22Rv1 (cell line): Measurements from ENCODE around the gene DPYSL5.

Experiments used
- ZFX ChIP-seq: fragments of 450-650 bp; IDR thresholded peaks from 2 replicates; pipeline ENCODE4 v1.6.1; 2017; ENCODE audit warnings: antibody characterized with exemption, borderline replicate concordance
- TF ChIP-seq, protein P1 (sequence below): fragments of 450-650 bp; IDR thresholded peaks from 2 replicates; pipeline ENCODE4 v1.5.1; 2017; ENCODE audit warnings: mild to moderate bottlenecking

DNA sequence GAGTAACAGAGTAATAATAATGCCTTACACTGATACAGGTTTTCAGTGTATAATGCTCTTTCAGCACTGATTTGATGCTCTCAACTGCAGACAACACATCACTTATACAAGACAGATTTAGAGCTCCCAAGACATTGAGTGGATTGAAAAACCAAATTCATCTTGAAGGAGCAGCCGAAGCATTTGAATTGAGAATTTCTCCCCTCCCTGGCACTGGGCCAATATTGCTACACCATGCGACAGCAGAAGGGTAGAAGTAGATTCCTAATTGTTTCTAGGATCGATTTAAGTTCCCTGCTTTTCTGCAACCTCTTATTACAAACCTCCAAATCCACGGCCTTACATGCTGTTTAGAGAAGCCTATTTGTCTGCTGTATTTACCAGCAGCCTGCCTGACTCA lies 46.6 kb upstream of the DPYSL5 start:
- TF ChIP-seq, protein P1, sequence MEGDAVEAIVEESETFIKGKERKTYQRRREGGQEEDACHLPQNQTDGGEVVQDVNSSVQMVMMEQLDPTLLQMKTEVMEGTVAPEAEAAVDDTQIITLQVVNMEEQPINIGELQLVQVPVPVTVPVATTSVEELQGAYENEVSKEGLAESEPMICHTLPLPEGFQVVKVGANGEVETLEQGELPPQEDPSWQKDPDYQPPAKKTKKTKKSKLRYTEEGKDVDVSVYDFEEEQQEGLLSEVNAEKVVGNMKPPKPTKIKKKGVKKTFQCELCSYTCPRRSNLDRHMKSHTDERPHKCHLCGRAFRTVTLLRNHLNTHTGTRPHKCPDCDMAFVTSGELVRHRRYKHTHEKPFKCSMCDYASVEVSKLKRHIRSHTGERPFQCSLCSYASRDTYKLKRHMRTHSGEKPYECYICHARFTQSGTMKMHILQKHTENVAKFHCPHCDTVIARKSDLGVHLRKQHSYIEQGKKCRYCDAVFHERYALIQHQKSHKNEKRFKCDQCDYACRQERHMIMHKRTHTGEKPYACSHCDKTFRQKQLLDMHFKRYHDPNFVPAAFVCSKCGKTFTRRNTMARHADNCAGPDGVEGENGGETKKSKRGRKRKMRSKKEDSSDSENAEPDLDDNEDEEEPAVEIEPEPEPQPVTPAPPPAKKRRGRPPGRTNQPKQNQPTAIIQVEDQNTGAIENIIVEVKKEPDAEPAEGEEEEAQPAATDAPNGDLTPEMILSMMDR: no peak
- TF ChIP-seq ZFX: no peak
